A673 (cell line): Measurements from ENCODE around the gene ZNF335. TPM values are rescaled to one million over a fixed set of nuclear protein-coding genes. Genes with fewer than 3 reads are reported as not detected.

Experiments
- BruUV-seq: library from RNA; stranded (reverse); fragments of 400-500 nt; replicated peaks from 2 replicates; lab custom pipeline; 2021; lab: Mats Ljungman, UMichigan
- CTCF ChIA-PET: fragments of 300-600 bp; sonication (Branson Sonifier 250); formaldehyde crosslinking; loops from one replicate; lab custom pipeline; 2022; ENCODE audit warnings: antibody characterized with exemption; lab: Charles Lee
- POLR2A ChIA-PET: fragments of 300-600 bp; sonication (Branson Sonifier 250); formaldehyde crosslinking; loops from one replicate; lab custom pipeline; 2022; ENCODE audit warnings: antibody characterized with exemption; ENCODE audit not compliant: low non-redundant PET; lab: Charles Lee
- DNase-seq: peaks from one replicate; pipeline ENCODE4 v3.0.0-alpha.2; 2015; ENCODE audit warnings: low spot score
- H3K27ac ChIP-seq: fragments of 200-600 bp; sonication (generic); 2 replicates; pipeline ENCODE4 v1.5.1; 2016; ENCODE audit warnings: mixed run types, low read depth, mild to moderate bottlenecking, mixed read lengths, antibody characterized with exemption, low read length; ENCODE audit not compliant: poor library complexity, severe bottlenecking
- H3K27me3 ChIP-seq: fragments of 200-600 bp; sonication (generic); replicated peaks from 2 replicates; pipeline ENCODE4 v1.6.1; 2017; ENCODE audit warnings: mixed run types, low read depth, mild to moderate bottlenecking, mixed read lengths, antibody characterized with exemption, low read length; ENCODE audit not compliant: insufficient read depth, poor library complexity
- H3K36me3 ChIP-seq: fragments of 200-600 bp; sonication (generic); 2 replicates; pipeline ENCODE4 v1.6.1; 2016; ENCODE audit warnings: mixed run types, mild to moderate bottlenecking, mixed read lengths, antibody characterized with exemption, low read length; ENCODE audit not compliant: insufficient read depth, poor library complexity, severe bottlenecking
- H3K4me1 ChIP-seq: fragments of 200-600 bp; sonication (generic); 2 replicates; pipeline ENCODE4 v1.6.1; 2017; ENCODE audit warnings: mixed run types, mild to moderate bottlenecking, mixed read lengths, antibody characterized with exemption, low read length; ENCODE audit not compliant: insufficient read depth, poor library complexity, severe bottlenecking
- H3K4me3 ChIP-seq: fragments of 200-600 bp; sonication (generic); 2 replicates; pipeline ENCODE4 v1.5.1; 2016; ENCODE audit warnings: low read depth, mixed run types, mild to moderate bottlenecking, mixed read lengths, low read length; ENCODE audit not compliant: poor library complexity, severe bottlenecking
- H3K9me3 ChIP-seq: fragments of 200-600 bp; sonication (generic); 2 replicates; pipeline ENCODE4 v1.6.1; 2016; ENCODE audit warnings: mixed run types, low read depth, mild to moderate bottlenecking, mixed read lengths, antibody characterized with exemption, low read length; ENCODE audit not compliant: poor library complexity, severe bottlenecking
- CTCF ChIP-seq: fragments of 300-800, 200-600 bp; sonication (generic); conservative IDR thresholded peaks from 2 replicates; pipeline ENCODE4 v1.5.1; 2017; ENCODE audit warnings: low read depth, mild to moderate bottlenecking, antibody characterized with exemption, low read length, moderate library complexity, mixed read lengths
- EZH2 ChIP-seq: fragments of 200-600 bp; sonication (generic); IDR thresholded peaks from 2 replicates; pipeline ENCODE4 v1.6.1; 2017; ENCODE audit warnings: borderline replicate concordance, low read depth, mild to moderate bottlenecking, mixed read lengths, antibody characterized with exemption, low read length; ENCODE audit not compliant: poor library complexity, severe bottlenecking
- intact Hi-C: fragments of 100-400 bp; cut with micrococcal nuclease; formaldehyde crosslinking; loops from one replicate; pipeline ENCODE4 v1.10.0; 2022; ENCODE audit not compliant: unreplicated experiment
- total RNA-seq: library from RNA; stranded (reverse); gene quantifications from 2 replicates; pipeline ENCODE4 v1.2.3, GENCODE V29; 2021

ZNF335 gene
- total RNA-seq, 1 experiment from 2014 or later = 31.9 TPM

- TF ChIP-seq CTCF = no peak
- no peak for TF ChIP-seq EZH2
- no peak for DNase-seq
- Histone ChIP-seq H3K36me3 (peaks cover 79% of the 10 kb centered on the region), H3K4me1 (no peaks in the 10 kb centered on the region), H3K9me3 (no peaks in the 10 kb centered on the region), H3K27me3 (no peaks in the 10 kb centered on the region), H3K27ac (no peak overlapping the region), H3K4me3 (no peak overlapping the region)
- intact Hi-C loops = no loop called here
- ChIA-PET CTCF (no interaction called here), POLR2A (no interaction called here)
- no TSS peak for BruUV-seq
Observed at GRCh38 chr20:45950330-45950646, 21.7 kb downstream of the ZNF335 start.

GRCh38 chr20:45949542-45950329 lies 22.3 kb downstream of the ZNF335 start:
- CTCF ChIA-PET = no interaction called here
- intact Hi-C loops = no loop called here
- TF ChIP-seq EZH2 (no peak), CTCF (no peak)
- H3K36me3 ChIP-seq = peaks cover 85% of the 10 kb centered on the region
- H3K27me3 ChIP-seq = no peaks in the 10 kb centered on the region
- POLR2A ChIA-PET = interaction anchor here (0.6 kb wide), 1 partner anchor 20 kb away, joined by 3 read pairs; no protein-coding TSS in a partner anchor
- H3K4me3 ChIP-seq = no peak overlapping the region
- BruUV-seq = no TSS peak
- no peaks in the 10 kb centered on the region for H3K9me3 ChIP-seq
- no peaks in the 10 kb centered on the region for H3K4me1 ChIP-seq
- no peak for DNase-seq
- H3K27ac ChIP-seq = no peak overlapping the region

- POLR2A ChIA-PET = interaction anchor here (0.6 kb wide), 1 partner anchor 19 kb away, joined by 3 read pairs; no protein-coding TSS in a partner anchor
- H3K4me1 ChIP-seq = no peaks in the 10 kb centered on the region
- intact Hi-C loops = no loop called here
- no TSS peak for BruUV-seq
- CTCF ChIA-PET = no interaction called here
- no peaks in the 10 kb centered on the region for H3K9me3 ChIP-seq
- no peak overlapping the region for H3K4me3 ChIP-seq
- DNase-seq = no peak
- TF ChIP-seq EZH2 = no peak
- no peak for TF ChIP-seq CTCF
- peaks cover 92% of the 10 kb centered on the region for H3K36me3 ChIP-seq
- no peak overlapping the region for H3K27ac ChIP-seq
- no peaks in the 10 kb centered on the region for H3K27me3 ChIP-seq
Observed at GRCh38 chr20:45948742-45949541, 23.1 kb downstream of the ZNF335 start.
